NCI-H2107 treated with DMSO at 0.1 percent for 48 hours (cell line): ENCODE data around the gene FOSB.
A peak's percentile ranks its signal among the peaks of the same experiment; 100 is the strongest.
"Not testable (repeated sequence)": the region's sequence is repeated elsewhere in the genome, so short reads cannot be mapped to it uniquely, and the experiment has no call there.

Experiments
- DNase-seq: peaks from one replicate; lab custom pipeline; 2025; ENCODE audit not compliant: unreplicated experiment; lab: John Stamatoyannopoulos, UW

FOSB gene

GRCh38 chr19:45503909-45504308, 36.1 kb downstream of the FOSB start:
- no peak for DNase-seq

- no peak for DNase-seq
Observed at GRCh38 chr19:45505151-45505995, 37.6 kb downstream of the FOSB start.

GRCh38 chr19:45505996-45506245, 38.1 kb downstream of the FOSB start:
- DNase-seq: no peak

- peak; percentile 56 for DNase-seq
Observed at GRCh38 chr19:45506246-45506988, 38.6 kb downstream of the FOSB start.

- peak; percentile 49 for DNase-seq
Observed at GRCh38 chr19:45506989-45507871, 39.4 kb downstream of the FOSB start, which contains the start of gene VASP. VASP (plus strand) TSS chr19:45507479; CDS start chr19:45507772, 293 bp downstream.

GRCh38 chr19:45507872-45508416, 40.1 kb downstream of the FOSB start:
- DNase-seq: no peak

GRCh38 chr19:45508417-45508860, 40.6 kb downstream of the FOSB start:
- no peak for DNase-seq

GRCh38 chr19:45508861-45509691, 41.3 kb downstream of the FOSB start:
- DNase-seq: no peak

- no peak for DNase-seq
Observed at GRCh38 chr19:45509692-45510015, 41.9 kb downstream of the FOSB start.

GRCh38 chr19:45510352-45510751, 42.6 kb downstream of the FOSB start:
- not testable (repeated sequence) for DNase-seq

GRCh38 chr19:45511074-45511473, 43.3 kb downstream of the FOSB start:
- DNase-seq: no peak

GRCh38 chr19:45512881-45513483, 45.2 kb downstream of the FOSB start:
- no peak for DNase-seq

GRCh38 chr19:45514376-45515051, 46.7 kb downstream of the FOSB start:
- no peak for DNase-seq

- DNase-seq: no peak
Observed at GRCh38 chr19:45515081-45515624, 47.4 kb downstream of the FOSB start.

- no peak for DNase-seq
Observed at GRCh38 chr19:45515807-45516401, 48.1 kb downstream of the FOSB start.

GRCh38 chr19:45517238-45517637, 49.4 kb downstream of the FOSB start:
- no peak for DNase-seq

GRCh38 chr19:45517641-45518468, 50.1 kb downstream of the FOSB start:
- no peak for DNase-seq

GRCh38 chr19:45518469-45518826, 50.7 kb downstream of the FOSB start:
- no peak for DNase-seq
